ENCODE measurements around the gene ATR.

The ATR gene

GRCh38 chr3:142530296-142530695, 48.2 kb downstream of the ATR start:
- no peak for DNase-seq (ENCODE audit: low read depth in 4 of 4, low spot score in 1 of 4)

- DNase-seq (ENCODE audit: low read depth in 4 of 4, low spot score in 1 of 4), result no peak
These were observed 54.5 kb downstream of the ATR start for GRCh38 chr3:142523921-142524566.

DNA sequence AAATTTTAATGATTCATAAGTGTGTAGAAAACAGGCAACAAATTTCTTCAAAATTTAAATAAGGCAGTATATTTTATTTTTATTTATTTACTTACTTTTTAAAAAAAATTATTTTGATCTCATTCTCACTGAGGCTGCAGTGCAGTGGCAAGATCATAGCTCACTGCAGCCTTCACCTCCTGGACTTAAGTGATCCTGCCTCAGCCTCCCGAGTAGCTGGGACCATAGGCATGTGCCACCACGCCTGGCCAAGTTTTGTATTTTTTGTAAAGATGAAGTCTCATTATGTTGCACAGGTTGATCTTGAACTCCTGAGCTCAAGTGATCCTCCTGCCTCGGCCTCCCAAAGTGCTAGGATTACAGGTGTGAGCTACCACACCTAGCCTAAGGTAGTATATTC, 69.5 kb downstream of the ATR start:
- DNase-seq (ENCODE audit: low read depth in 4 of 4, low spot score in 1 of 4), result no peak

- DNase-seq (ENCODE audit: low read depth in 4 of 4, low spot score in 1 of 4), result no peak
These were observed 71.3 kb downstream of the ATR start for GRCh38 chr3:142507241-142507640.

DNA sequence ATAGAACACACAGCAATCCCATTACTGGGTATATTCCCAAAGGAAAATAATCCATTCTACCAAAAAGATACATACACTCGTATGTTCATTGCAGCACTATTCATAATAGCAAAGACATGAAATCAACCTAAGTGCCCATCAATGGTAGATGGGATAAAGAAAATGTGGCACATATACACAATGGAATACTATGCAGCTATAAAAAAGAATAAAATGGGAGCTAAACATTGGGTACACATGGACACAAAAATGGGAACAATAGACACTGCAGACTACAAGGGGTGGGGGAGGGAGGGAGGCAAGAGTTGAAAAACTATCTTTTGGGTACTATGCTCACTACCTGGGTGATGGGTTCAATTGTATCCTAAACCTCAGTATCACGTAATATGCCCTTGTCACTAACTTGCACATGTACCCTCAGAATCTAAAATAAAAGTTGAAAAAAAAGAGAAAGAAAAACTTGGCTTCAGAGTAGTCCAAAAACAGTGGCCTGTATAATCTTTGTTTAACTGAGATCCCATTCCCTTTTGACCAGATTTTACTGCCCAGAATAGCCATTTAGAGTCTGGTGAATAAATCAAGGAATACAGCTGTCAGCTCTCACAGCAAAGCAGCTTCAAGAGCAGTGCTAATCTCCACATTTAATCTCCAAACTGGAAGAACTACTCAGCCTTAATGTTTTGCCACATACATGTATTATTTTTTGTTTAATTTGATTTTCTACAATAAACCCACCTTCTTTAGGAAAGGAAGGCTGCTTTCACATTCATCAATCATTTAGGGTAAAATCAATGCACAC, 76.1 kb downstream of the ATR start:
- no peak for DNase-seq (ENCODE audit: low read depth in 4 of 4, low spot score in 1 of 4)

GRCh38 chr3:142501004-142501926, 77.3 kb downstream of the ATR start:
- DNase-seq (ENCODE audit: low read depth in 4 of 4, low spot score in 1 of 4), result no peak

DNA sequence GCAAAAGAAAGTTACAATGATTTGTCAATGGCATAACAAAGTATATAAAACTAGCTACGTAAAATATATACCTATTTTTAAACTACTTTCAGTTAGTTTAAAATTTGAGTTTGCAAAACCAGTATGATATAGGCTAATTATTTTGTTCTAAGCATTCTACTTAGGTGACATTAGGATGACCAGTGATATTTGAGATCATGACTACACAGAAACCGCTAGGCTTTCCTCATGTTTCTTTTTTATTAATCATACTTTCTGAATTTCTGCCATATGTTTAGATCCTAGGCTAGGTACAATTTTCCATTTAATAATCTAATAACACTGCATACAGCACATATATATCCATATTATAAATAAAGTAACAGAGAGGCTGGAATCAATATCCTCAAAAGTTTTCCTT, 78.3 kb downstream of the ATR start:
- no peak for DNase-seq (ENCODE audit: low read depth in 4 of 4, low spot score in 1 of 4)

GRCh38 chr3:142498397-142499180, 79.9 kb downstream of the ATR start:
- DNase-seq (ENCODE audit: low read depth in 4 of 4, low spot score in 1 of 4), result no peak

- DNase-seq (ENCODE audit: low read depth in 4 of 4, low spot score in 1 of 4), result no peak
These were observed 80.8 kb downstream of the ATR start for GRCh38 chr3:142497729-142498128.

DNA sequence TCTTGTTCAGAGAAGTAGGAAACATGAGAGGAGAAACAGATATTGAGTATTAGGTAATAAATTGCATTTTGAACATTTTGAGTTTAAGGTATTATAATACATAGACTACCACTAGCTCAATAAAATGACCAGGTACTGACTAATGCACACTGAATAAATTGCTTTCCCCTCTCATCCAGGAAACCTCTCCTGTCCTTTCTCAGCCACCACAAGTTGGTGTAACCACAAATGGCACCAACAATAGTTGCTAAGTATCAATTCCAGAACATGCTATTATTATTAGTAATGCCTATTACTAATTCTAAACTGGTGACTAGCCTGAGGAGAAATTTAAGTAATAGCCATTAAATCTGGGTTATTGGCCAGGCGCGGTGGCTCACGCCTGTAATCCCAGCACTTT, 83.4 kb downstream of the ATR start:
- no peak for DNase-seq (ENCODE audit: low read depth in 4 of 4, low spot score in 1 of 4)

- DNase-seq (ENCODE audit: low read depth in 4 of 4, low spot score in 1 of 4), result no peak
These were observed 86.3 kb downstream of the ATR start for GRCh38 chr3:142492184-142492583.

DNA sequence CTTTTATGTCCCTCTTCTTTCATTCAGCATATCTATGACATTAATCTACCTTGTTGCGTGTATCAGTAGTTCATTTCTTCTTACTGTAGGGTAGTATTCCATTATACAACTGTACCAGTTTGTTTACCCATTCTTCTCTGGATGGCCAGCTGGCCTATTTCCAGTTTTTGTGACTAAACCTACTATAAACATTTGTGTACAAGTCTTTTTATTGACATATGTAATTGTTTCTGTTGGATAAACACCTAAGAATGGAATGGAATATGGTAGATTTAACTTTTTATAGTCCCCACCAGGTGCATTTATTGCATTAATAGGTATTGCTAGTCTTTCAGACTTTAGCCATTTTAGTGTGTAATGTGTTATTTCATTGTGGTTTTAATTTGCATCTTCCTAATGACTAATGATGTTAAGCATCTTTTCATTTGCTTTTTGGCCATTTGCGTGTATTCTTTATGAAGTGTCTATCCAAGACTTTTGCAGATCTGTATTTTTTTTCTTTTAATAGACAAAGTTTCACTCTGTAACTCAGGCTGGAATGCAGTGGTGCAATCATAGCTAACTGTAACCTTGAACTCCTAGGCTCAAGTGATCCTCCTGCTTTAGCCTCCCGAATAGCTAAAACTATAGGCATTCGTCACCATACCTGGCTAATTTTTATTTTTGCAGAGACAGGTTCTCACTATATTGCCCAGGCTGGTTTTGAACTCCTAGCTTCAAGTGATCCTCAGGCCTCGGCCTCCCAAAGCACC, 88.8 kb downstream of the ATR start:
- DNase-seq (ENCODE audit: low read depth in 4 of 4, low spot score in 1 of 4), result no peak

DNA sequence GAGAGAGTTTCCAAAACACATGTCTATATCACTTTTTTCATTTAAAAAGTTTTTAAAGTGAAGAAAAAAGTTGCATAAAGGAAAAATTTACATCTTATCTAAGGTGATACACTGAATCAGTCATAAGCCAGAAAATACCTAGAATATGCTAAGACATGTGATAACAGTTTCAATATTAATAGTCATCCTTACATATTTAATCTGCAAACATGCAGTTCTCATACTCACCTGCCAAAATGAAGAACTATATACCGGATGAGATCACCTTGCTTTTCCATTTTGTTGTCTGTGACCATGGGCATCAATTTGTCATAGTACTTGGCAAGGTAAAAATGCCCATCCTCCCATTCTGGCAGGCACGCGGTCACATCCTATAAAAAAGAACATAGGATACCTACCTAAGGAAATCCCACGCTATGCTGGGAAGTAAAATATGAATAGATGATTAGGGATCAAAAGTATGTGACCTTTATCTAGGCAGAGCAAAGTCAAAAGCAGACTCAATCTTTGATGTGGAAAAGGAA, 93.6 kb downstream of the ATR start:
- no peak for DNase-seq (ENCODE audit: low read depth in 4 of 4, low spot score in 1 of 4)

- no peak for DNase-seq (ENCODE audit: low read depth in 4 of 4, low spot score in 1 of 4)
These were observed 97.3 kb downstream of the ATR start for GRCh38 chr3:142481196-142481595.

DNA sequence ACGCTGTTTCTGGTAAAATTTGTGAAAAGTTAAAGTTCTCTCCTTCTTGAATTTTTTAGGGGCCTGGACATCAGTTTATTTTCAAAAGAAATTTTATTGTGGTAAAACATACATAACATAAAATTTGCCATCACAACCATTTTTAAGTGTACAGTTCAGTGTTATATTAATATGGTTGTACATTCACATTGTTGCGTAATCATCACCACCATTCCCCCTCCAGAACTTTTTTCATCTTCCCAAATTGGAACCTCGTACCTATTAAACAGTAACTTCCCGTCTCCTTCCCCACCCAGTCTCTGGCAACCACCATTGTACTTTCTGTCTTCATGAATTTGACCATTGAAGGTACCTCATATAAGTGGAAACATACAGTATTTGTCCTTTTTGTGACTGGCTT, 107.7 kb downstream of the ATR start:
- no peak for DNase-seq (ENCODE audit: low read depth in 4 of 4, low spot score in 1 of 4)

DNA sequence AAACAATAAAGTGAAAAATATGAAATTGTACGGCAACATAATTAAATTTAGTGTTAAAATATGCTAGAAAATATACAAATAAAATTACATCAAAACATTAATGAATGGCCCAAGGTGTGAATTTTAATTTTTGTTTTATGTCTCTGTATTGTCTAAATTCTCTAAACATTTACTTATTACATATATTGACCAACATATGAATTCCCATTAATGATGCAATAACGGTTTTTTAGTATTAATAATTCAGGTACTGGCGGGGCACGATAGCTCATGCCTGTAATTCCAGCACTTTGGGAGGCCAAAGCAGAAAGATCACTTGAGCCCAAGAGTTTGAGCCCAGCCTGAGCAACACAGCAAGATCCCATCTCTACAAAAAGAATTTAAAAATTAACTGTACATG, 110.1 kb downstream of the ATR start:
- no peak for DNase-seq (ENCODE audit: low read depth in 4 of 4, low spot score in 1 of 4)

GRCh38 chr3:142467768-142468167, 110.8 kb downstream of the ATR start:
- DNase-seq (ENCODE audit: low read depth in 4 of 4, low spot score in 1 of 4), result no peak

GRCh38 chr3:142460689-142461088, 117.8 kb downstream of the ATR start:
- DNase-seq (ENCODE audit: low read depth in 4 of 4, low spot score in 1 of 4), result no peak

- DNase-seq (ENCODE audit: low read depth in 4 of 4, low spot score in 1 of 4), result no peak
These were observed 118.6 kb downstream of the ATR start for GRCh38 chr3:142459929-142460328.

DNA sequence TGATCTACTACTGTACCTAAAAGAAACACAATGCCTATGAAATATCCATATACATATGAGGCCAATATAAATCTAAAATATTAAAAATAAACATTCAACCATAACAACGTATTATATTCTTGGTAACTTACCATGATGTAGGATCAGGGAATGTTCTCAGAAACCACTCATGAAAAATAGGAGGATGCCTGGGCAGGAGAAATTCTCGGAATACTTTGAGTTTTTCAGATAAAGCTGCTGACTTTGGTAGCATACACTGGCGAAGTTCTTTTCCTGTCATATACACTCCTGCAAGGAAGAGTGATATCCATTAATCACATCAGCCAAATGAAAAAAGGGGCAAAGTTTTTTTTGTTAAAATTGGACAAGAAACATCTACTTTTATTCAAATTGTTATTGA, 119.4 kb downstream of the ATR start:
- DNase-seq (ENCODE audit: low read depth in 4 of 4, low spot score in 1 of 4), result no peak

Data from stimulated activated CD4-positive, alpha-beta T cell treated with anti-CD3 and anti-CD28 coated beads, Interleukin-1b, Interleukin-23, amount 100 ng/mL, for 24 hours (primary cell).